ENCODE results near the gene FNDC3B.

GRCh38 chr3:172351895-172352466, 312.6 kb downstream of the FNDC3B start:
- TF ChIP-seq CTCF (IDR thresholded peaks at IDR 0.05): no peak
- no peak for TF ChIP-seq POLR2A (IDR thresholded peaks at IDR 0.05; ENCODE audit: low read depth)
- no peak for TF ChIP-seq POLR2AphosphoS5 (IDR thresholded peaks at IDR 0.05)
- no peak for TF ChIP-seq EP300 (IDR thresholded peaks at IDR 0.05)

Data from esophagus muscularis mucosa (tissue), 4 donors.